ENCODE data around the gene GPLD1.
A peak's percentile ranks its signal among the peaks of the same experiment; 100 is the strongest.

The GPLD1 gene

DNA sequence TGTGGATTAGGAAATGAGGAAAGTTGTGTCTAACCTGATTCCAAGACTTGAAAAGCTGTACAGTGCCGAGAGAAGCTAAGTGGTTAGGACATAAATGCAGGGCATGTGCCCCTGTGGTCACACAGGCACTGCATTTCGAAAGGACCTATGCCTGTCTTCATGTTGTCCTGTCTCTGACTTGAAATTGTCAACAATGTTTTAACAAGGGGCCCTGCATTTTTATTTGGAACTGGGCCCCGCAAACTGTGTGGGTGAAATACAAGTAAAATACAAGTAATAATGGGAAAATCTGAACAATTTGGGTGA is 47.8 kb downstream of the GPLD1 start:
- no peak for TF ChIP-seq ZFX (IDR thresholded peaks at IDR 0.05)
- TF ChIP-seq, protein P1, sequence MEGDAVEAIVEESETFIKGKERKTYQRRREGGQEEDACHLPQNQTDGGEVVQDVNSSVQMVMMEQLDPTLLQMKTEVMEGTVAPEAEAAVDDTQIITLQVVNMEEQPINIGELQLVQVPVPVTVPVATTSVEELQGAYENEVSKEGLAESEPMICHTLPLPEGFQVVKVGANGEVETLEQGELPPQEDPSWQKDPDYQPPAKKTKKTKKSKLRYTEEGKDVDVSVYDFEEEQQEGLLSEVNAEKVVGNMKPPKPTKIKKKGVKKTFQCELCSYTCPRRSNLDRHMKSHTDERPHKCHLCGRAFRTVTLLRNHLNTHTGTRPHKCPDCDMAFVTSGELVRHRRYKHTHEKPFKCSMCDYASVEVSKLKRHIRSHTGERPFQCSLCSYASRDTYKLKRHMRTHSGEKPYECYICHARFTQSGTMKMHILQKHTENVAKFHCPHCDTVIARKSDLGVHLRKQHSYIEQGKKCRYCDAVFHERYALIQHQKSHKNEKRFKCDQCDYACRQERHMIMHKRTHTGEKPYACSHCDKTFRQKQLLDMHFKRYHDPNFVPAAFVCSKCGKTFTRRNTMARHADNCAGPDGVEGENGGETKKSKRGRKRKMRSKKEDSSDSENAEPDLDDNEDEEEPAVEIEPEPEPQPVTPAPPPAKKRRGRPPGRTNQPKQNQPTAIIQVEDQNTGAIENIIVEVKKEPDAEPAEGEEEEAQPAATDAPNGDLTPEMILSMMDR (conservative IDR thresholded peaks at IDR 0.05): no peak
- H3K27ac ChIP-seq: no peak overlapping the region

DNA sequence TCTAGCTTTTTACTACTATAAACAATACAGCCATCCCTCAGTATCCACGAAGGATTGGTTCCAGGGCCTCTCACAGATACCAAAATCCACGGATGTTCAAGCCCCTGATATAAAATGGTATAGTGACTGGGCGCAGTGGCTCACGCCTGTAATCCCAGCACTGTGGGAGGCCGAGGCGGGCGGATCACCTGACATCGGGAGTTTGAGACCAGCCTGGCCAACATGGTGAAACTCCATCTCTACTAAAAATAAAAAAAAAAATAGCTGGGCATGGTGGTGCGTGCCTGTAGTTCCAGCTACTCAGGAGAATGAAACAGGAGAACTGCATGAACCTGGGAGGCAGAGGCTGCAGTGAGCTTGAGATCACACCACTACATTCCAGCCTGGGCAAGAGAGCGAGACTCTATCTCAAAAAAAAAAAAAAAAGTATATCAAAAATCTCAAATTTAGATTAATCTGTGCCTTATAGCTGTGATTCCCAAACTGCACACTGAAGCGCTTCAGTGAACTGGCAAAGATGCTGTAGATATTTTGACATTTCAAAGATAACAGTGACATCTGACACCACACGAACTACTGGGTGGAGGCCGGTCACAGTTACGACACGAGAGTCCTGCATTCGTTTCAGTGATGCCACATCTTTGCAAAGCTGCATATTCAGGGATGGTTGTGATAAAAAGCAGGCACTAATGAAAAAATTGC is 48.3 kb downstream of the GPLD1 start:
- TF ChIP-seq ZFX (IDR thresholded peaks at IDR 0.05): no peak
- TF ChIP-seq, protein P1 (conservative IDR thresholded peaks at IDR 0.05): no peak
- H3K27ac ChIP-seq: no peak overlapping the region

DNA sequence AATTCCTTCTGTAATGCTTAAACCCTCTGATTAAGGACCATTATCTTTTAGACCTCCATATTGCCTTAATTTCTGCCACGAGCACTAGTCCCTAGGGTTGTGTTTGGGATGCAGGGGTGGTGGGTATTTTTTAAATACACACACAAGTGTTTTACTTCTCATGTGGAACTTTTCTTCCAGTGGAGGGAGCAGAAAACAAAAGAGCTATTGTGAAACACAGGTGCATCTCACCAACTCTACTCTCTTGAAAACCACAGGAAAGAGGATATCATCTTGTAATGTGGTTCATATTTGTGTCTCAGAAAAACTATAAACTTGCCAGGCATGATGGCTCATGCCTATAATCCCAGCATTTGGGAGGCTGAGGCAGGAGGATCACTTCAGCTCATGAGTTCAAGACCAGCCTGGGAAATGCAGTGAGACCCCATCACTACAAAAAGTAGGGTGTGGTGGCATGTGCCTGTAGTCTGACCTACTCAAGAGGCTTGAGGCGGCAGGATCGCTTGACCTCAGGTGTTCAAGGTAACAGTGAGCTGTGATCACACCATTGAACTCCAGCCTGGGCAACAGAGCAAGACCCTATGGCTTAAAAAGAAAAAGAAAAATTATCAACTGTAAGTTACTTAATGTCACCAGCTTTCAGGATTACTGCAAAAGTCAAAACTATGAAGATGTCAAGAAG is 49.4 kb downstream of the GPLD1 start:
- H3K27ac ChIP-seq: no peak overlapping the region
- no peak for TF ChIP-seq ZFX (IDR thresholded peaks at IDR 0.05)
- TF ChIP-seq, protein P1 (conservative IDR thresholded peaks at IDR 0.05): no peak

DNA sequence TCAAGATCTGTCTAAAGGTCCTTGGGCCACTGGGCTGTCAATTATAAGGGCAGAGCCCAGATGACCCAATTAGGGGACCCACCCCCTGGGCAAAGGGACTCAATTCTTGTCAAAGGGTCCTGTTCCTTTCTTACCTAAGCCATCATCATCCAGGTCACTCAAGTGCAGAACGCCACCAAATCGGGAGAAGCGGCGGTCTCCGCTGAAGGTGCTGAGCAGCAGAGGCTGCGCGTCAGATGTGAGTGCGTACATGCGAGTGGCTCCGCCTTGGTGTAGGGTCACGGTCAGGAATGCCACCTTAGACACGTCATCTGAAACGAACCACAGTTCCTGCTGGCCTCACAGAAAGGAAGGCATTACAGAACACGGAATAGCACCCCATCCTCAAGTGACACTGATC is 52.4 kb downstream of the GPLD1 start:
- TF ChIP-seq, protein P1 (conservative IDR thresholded peaks at IDR 0.05): no peak
- no peak for TF ChIP-seq ZFX (IDR thresholded peaks at IDR 0.05)
- H3K27ac ChIP-seq: no peak overlapping the region

DNA sequence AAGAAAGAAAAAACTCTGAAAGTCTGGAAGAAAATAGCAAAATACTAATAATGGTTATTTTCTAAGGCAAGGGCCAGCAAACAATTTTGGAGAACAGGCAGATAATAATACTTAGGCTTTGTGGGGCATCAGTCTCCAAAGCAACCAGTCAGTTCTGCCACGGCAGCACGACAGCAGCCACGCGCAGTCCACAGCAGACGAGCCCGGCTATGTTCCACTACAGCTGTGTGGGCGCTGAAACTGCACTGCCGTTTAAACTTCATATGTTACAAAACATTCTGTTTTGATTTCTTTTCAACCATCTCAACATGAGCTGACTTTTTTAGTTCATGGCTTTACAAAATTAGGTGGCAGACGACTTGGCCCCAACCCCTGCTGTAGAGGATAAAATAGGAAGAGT is 56.8 kb downstream of the GPLD1 start:
- H3K27ac ChIP-seq: no peak overlapping the region
- TF ChIP-seq ZFX (IDR thresholded peaks at IDR 0.05): no peak

DNA sequence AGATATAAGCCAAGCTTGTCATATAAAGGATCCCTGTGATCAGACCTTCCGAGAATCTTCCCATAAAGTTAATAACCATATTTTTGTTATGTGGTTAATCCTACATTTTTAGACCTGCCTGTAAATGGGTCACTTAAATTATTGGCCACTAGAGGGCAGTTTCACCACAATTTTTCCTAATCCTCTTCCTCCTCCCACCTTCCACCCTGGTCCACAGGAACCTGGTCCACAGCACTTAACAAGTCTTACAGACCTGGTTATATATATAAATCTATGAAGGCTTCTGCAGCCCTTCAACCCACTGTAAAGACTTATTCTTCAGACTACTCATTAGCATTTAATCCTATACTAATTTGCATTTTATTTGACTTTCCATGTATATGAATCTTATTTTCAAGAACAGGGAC is 58.3 kb downstream of the GPLD1 start:
- H3K27ac ChIP-seq: no peak overlapping the region
- no peak for TF ChIP-seq ZFX (IDR thresholded peaks at IDR 0.05)
- TF ChIP-seq, protein P1 (conservative IDR thresholded peaks at IDR 0.05): peak; percentile 82

DNA sequence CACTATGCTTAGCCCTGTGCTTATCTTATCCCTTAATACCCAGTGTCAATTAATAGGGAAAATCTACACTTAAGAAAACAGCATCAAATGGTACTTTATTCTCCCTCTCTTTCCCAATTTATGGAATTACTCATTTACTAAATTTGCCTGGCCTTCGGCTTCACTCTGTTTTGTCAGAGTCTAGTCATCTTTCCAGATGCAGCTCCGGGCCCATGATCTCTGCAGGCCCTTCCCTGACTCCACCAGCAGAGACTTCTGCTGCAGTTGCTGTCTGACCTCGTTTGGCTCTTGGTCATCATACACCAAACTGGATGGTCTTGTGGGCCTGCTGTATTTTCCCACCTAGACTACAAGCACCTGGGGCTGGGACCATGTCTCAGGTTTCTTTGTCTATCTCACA is 59.3 kb downstream of the GPLD1 start:
- no peak overlapping the region for H3K27ac ChIP-seq
- TF ChIP-seq, protein P1 (conservative IDR thresholded peaks at IDR 0.05): no peak
- no peak for TF ChIP-seq ZFX (IDR thresholded peaks at IDR 0.05)

DNA sequence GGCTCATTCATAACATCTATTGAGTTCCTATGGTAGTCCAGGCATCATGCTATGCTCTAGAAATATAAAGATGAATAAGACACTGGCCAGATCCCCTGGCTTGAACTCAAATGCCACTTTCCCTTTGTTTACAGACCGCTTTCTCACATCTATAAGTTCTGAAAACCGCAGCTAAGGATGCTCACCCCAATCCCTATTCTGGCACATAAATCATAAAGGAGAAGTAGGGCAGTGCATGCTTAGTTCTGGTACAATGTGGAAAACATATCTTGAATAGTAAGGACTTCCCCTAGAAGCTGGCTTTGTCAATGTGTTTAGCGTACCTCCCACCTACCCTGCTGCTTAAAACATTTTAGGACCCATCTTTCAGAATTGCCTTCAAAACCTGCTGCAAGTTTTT is 60.2 kb downstream of the GPLD1 start:
- no peak overlapping the region for H3K27ac ChIP-seq
- TF ChIP-seq ZFX (IDR thresholded peaks at IDR 0.05): no peak
- TF ChIP-seq, protein P1 (conservative IDR thresholded peaks at IDR 0.05): no peak
